Measurements from ENCODE around the gene ZBTB12. TPM values are rescaled to one million over a fixed set of nuclear protein-coding genes. Genes with fewer than 3 reads are reported as not detected.

Gene ZBTB12
- total RNA-seq, 2 experiments from 2014 or later, result 0.28 to 0.33 TPM

DNA sequence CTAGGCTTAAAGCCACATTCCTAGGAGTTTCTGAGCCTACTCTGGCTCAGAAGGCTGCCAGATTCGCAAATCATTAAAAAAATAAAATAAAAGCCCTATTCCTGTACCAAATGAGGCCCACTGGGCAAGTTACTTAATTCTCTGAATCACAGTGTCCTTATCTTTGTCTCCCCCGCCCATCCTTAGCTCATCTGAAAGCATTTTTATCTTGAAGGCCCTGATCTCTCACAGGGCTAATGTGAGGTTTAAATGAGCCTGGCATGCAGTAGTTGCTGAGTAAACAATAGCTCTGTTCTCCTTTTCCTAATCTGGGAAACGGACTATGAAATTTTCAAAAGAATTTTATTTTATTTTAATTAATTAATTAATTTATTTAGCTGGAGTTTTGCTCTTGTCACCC is 2.1 kb upstream of the ZBTB12 start:
- no peak overlapping the region for H3K27ac ChIP-seq (ENCODE audit: low read depth in 1 of 2, low read length in 2 of 2)
- Mint-ChIP-seq H3K4me3 (no peak overlapping the region), H3K27ac (peak overlapping the region; percentile 17), H3K9me3 (no peaks in the 10 kb centered on the region), H3K4me1 (ENCODE audit: low read depth) (peaks cover 21% of the 10 kb centered on the region), H3K36me3 (ENCODE audit: low read depth) (no peaks in the 10 kb centered on the region), H3K27me3 (no peaks in the 10 kb centered on the region)
- no peak for DNase-seq
- H3K27me3 ChIP-seq (ENCODE audit: control insufficient read depth in 1 of 2, insufficient read depth in 2 of 2, low read length in 2 of 2), result no peaks in the 10 kb centered on the region
- no peak overlapping the region for H3K4me3 ChIP-seq (ENCODE audit: low read length)
- CTCF ChIA-PET, result no interaction called here
- ATAC-seq (ENCODE audit: poor library complexity), result no peak
- H3K9me3 ChIP-seq (ENCODE audit: control insufficient read depth in 1 of 2, insufficient read depth in 1 of 2, low read length in 2 of 2), result no peaks in the 10 kb centered on the region
- intact Hi-C loops (cut with DNase I, micrococcal nuclease), result loop anchor here in 1 of 2 experiments (5.0 kb wide), 1 partner anchor 1368 kb away; the partner anchor contains the start of genes RPS18 and VPS52
- no peaks in the 10 kb centered on the region for H3K36me3 ChIP-seq (ENCODE audit: insufficient read depth, low read length)
- POLR2A ChIA-PET, result interaction anchor here (0.9 to 1.2 kb wide), 2 partner anchors 67 to 73 kb away, joined by 3 to 5 read pairs; no protein-coding TSS in a partner anchor
- H3K4me1 ChIP-seq (ENCODE audit: insufficient read depth, low read length), result peaks cover 28% of the 10 kb centered on the region
- TF ChIP-seq, protein P1, sequence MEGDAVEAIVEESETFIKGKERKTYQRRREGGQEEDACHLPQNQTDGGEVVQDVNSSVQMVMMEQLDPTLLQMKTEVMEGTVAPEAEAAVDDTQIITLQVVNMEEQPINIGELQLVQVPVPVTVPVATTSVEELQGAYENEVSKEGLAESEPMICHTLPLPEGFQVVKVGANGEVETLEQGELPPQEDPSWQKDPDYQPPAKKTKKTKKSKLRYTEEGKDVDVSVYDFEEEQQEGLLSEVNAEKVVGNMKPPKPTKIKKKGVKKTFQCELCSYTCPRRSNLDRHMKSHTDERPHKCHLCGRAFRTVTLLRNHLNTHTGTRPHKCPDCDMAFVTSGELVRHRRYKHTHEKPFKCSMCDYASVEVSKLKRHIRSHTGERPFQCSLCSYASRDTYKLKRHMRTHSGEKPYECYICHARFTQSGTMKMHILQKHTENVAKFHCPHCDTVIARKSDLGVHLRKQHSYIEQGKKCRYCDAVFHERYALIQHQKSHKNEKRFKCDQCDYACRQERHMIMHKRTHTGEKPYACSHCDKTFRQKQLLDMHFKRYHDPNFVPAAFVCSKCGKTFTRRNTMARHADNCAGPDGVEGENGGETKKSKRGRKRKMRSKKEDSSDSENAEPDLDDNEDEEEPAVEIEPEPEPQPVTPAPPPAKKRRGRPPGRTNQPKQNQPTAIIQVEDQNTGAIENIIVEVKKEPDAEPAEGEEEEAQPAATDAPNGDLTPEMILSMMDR (IDR thresholded peaks at IDR 0.05), result no peak

DNA sequence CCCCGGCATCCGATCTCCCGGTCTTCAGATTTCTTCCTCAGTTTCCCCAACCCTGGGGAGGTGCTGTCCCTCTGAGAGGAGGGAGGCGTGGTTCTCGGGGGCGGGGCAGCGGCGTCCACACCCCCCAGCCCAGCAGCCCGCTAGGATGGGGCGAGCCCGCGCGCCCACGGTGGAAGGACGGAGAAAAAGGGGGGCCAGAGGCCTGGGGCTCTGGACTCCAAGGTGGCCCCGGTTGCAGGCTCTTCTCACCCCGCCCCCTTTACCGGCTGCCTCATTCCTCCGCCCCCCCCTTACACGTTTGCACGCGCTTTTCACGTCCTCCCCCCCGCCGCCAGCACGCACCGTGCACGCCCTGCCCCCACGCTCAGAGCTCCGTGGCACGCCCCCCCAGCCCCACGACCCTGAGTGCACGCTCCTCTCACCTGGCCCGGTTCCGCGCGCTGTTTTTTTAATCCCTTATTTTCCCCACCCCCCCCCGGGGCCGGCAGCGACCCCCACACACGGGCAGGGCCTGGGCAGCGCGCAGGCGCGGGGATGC is 402 bp downstream of the ZBTB12 start:
- Mint-ChIP-seq H3K9me3 (no peaks in the 10 kb centered on the region), H3K27me3 (no peaks in the 10 kb centered on the region), H3K4me3 (peak overlapping the region; percentile 66), H3K4me1 (ENCODE audit: low read depth) (peaks cover 37% of the 10 kb centered on the region), H3K27ac (peak overlapping the region; percentile 65), H3K36me3 (ENCODE audit: low read depth) (peaks cover 14% of the 10 kb centered on the region)
- Histone ChIP-seq H3K4me3 (ENCODE audit: low read length) (peak overlapping the region; percentile 68), H3K27me3 (ENCODE audit: control insufficient read depth in 1 of 2, insufficient read depth in 2 of 2, low read length in 2 of 2) (no peaks in the 10 kb centered on the region), H3K9me3 (ENCODE audit: control insufficient read depth in 1 of 2, insufficient read depth in 1 of 2, low read length in 2 of 2) (no peaks in the 10 kb centered on the region), H3K36me3 (ENCODE audit: insufficient read depth, low read length) (no peaks in the 10 kb centered on the region), H3K4me1 (ENCODE audit: insufficient read depth, low read length) (peaks cover 45% of the 10 kb centered on the region), H3K27ac (ENCODE audit: low read depth in 1 of 2, low read length in 2 of 2) (peak overlapping the region in 1 of 2 donors; percentile 58)
- TF ChIP-seq, protein P1 (IDR thresholded peaks at IDR 0.05), result no peak
- DNase-seq, result peak; percentile 49 to 88 (median 69)
- intact Hi-C loops (cut with DNase I, micrococcal nuclease), result loop anchor here in 1 of 2 experiments (5.0 kb wide), 1 partner anchor 1371 kb away; the partner anchor contains the start of genes RPS18 and VPS52
- CTCF ChIA-PET, result no interaction called here
- peak; percentile 24 for ATAC-seq (ENCODE audit: poor library complexity)
- POLR2A ChIA-PET, result interaction anchor here (0.6 to 1.9 kb wide), 8 partner anchors 38 to 249 kb away, joined by 3 to 13 read pairs (median 4); partner anchors contain the start of genes ABHD16A, ATF6B, BAG6 and DXO

DNA sequence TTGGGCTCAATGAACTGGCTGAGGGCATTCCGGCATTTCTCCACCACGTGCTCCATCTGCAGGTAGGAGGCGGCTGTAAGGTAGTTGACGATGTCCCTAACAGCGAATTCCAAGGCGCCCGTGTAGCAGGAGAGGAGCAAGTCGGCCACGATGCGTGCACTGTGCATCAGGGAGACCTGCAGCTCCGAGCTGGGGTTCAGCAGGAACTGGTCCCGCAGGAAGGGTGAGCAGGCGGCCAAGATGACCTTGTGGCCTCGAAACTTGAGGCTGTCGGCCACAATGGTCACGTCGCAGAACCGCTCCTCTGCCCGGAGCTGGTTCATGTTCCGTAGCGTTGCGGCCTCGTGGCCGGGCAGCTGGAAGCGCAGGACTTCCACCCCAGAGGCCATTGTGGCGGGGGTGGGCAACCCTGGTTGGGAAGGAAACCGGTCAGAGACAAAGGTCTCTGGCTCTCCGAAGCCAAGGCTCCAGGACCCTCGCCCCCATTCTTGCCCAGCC is 920 bp downstream of the ZBTB12 start:
- H3K4me1 Mint-ChIP-seq (ENCODE audit: low read depth), result peaks cover 41% of the 10 kb centered on the region
- ChIA-PET CTCF (no interaction called here), POLR2A (interaction anchor here (0.6 to 1.9 kb wide), 6 partner anchors 38 to 248 kb away, joined by 3 to 13 read pairs (median 6); partner anchors contain the start of genes BAG6, DXO, NELFE and NEU1)
- peaks cover 19% of the 10 kb centered on the region for H3K36me3 Mint-ChIP-seq (ENCODE audit: low read depth)
- no peaks in the 10 kb centered on the region for H3K9me3 Mint-ChIP-seq
- H3K4me3 Mint-ChIP-seq, result peak overlapping the region; percentile 66
- Histone ChIP-seq H3K4me1 (ENCODE audit: insufficient read depth, low read length) (peaks cover 50% of the 10 kb centered on the region), H3K27me3 (ENCODE audit: control insufficient read depth in 1 of 2, insufficient read depth in 2 of 2, low read length in 2 of 2) (no peaks in the 10 kb centered on the region), H3K36me3 (ENCODE audit: insufficient read depth, low read length) (peaks cover 2% of the 10 kb centered on the region), H3K27ac (ENCODE audit: low read depth in 1 of 2, low read length in 2 of 2) (no peak overlapping the region), H3K9me3 (ENCODE audit: control insufficient read depth in 1 of 2, insufficient read depth in 1 of 2, low read length in 2 of 2) (no peaks in the 10 kb centered on the region), H3K4me3 (ENCODE audit: low read length) (peak overlapping the region; percentile 68)
- peak in 2 of 14 experiments; percentile 28 to 53 for DNase-seq
- no peak for ATAC-seq (ENCODE audit: poor library complexity)
- TF ChIP-seq, protein P1 (IDR thresholded peaks at IDR 0.05), result no peak
- no peak overlapping the region for H3K27ac Mint-ChIP-seq
- intact Hi-C loops (cut with DNase I, micrococcal nuclease), result loop anchor here in 1 of 2 experiments (5.0 kb wide), 1 partner anchor 1371 kb away; the partner anchor contains the start of genes RPS18 and VPS52
- H3K27me3 Mint-ChIP-seq, result no peaks in the 10 kb centered on the region

Measured in CD4-positive, alpha-beta T cell (primary cell).